Retina (tissue), 1 donor: ENCODE data around the gene MYO1D.

Experiments
- DNase-seq: peaks from one replicate; pipeline ENCODE4 v3.0.0-alpha.2; 2016

The MYO1D gene

GRCh38 chr17:32609884-32610650, 266.9 kb downstream of the MYO1D start:
- DNase-seq, result no peak

- no peak for DNase-seq
Observed at GRCh38 chr17:32609085-32609484, 267.8 kb downstream of the MYO1D start.

GRCh38 chr17:32608267-32608666, 268.7 kb downstream of the MYO1D start:
- DNase-seq, result no peak

- DNase-seq, result no peak
Observed at GRCh38 chr17:32604966-32605365, 272.0 kb downstream of the MYO1D start.

- DNase-seq, result no peak
Observed at GRCh38 chr17:32602396-32602795, 274.5 kb downstream of the MYO1D start.

GRCh38 chr17:32601866-32602265, 275.1 kb downstream of the MYO1D start:
- no peak for DNase-seq

GRCh38 chr17:32596628-32597027, 280.3 kb downstream of the MYO1D start:
- DNase-seq, result peak; percentile 29

GRCh38 chr17:32596206-32596605, 280.7 kb downstream of the MYO1D start:
- peak; percentile 14 for DNase-seq

- no peak for DNase-seq
Observed at GRCh38 chr17:32593003-32593402, 283.9 kb downstream of the MYO1D start.

- no peak for DNase-seq
Observed at GRCh38 chr17:32591405-32591804, 285.5 kb downstream of the MYO1D start.

- DNase-seq, result no peak
Observed at GRCh38 chr17:32590974-32591373, 285.9 kb downstream of the MYO1D start.

GRCh38 chr17:32588982-32589381, 287.9 kb downstream of the MYO1D start:
- DNase-seq, result no peak

GRCh38 chr17:32588135-32588534, 288.8 kb downstream of the MYO1D start:
- no peak for DNase-seq

GRCh38 chr17:32586666-32587065, 290.3 kb downstream of the MYO1D start:
- DNase-seq, result no peak

GRCh38 chr17:32584792-32585191, 292.1 kb downstream of the MYO1D start:
- no peak for DNase-seq

- no peak for DNase-seq
Observed at GRCh38 chr17:32583053-32583452, 293.9 kb downstream of the MYO1D start.

GRCh38 chr17:32575852-32576251, 301.1 kb downstream of the MYO1D start:
- no peak for DNase-seq

- no peak for DNase-seq
Observed at GRCh38 chr17:32570081-32570396, 306.9 kb downstream of the MYO1D start.

GRCh38 chr17:32569171-32570080, 307.5 kb downstream of the MYO1D start:
- no peak for DNase-seq

GRCh38 chr17:32568705-32569104, 308.2 kb downstream of the MYO1D start:
- no peak for DNase-seq

- no peak for DNase-seq
Observed at GRCh38 chr17:32567511-32567910, 309.4 kb downstream of the MYO1D start.

- DNase-seq, result no peak
Observed at GRCh38 chr17:32567086-32567485, 309.8 kb downstream of the MYO1D start.

GRCh38 chr17:32566303-32566702, 310.6 kb downstream of the MYO1D start:
- DNase-seq, result no peak

GRCh38 chr17:32565401-32565800, 311.5 kb downstream of the MYO1D start:
- DNase-seq, result no peak
